Lung (tissue), 12 donors: ENCODE measurements around the gene KRT7. TPM values are rescaled to one million over a fixed set of nuclear protein-coding genes. Genes with fewer than 3 reads are reported as not detected.

Experiments used
- ATAC-seq: fragments of 200-7000 bp; cut with Tn5 transposase; one replicate; pipeline ENCODE4 v1.9.1; 2020; ENCODE audit warnings: moderate number of reproducible peaks; ENCODE audit not compliant: insufficient read depth, low FRiP score
- DNase-seq, 3 donors: peaks; one replicate each; pipeline ENCODE4 v3.0.0-alpha.2; 2013 to 2017
- H3K27ac ChIP-seq, 2 donors: one replicate each; pipeline ENCODE4 v1.5.1; 2013; ENCODE audit warnings: mild to moderate bottlenecking in 2 of 2, moderate library complexity in 2 of 2, control low read depth in 1 of 2, inconsistent platforms in 1 of 2, low read depth in 1 of 2, low read length in 1 of 2
- H3K27me3 ChIP-seq, 3 donors: one replicate each; pipeline ENCODE4 v1.5.1; 2013; ENCODE audit warnings: low read length in 2 of 3; ENCODE audit not compliant: control insufficient read depth in 3 of 3, insufficient read depth in 3 of 3
- H3K36me3 ChIP-seq, 4 donors: one replicate each; pipeline ENCODE4 v1.5.1; 2013; ENCODE audit warnings: low read length in 4 of 4, mild to moderate bottlenecking in 1 of 4, moderate library complexity in 1 of 4; ENCODE audit not compliant: control insufficient read depth in 4 of 4, insufficient read depth in 4 of 4
- H3K4me1 ChIP-seq, 5 donors: one replicate each; pipeline ENCODE4 v1.5.1; 2013; ENCODE audit warnings: low read length in 5 of 5, mild to moderate bottlenecking in 2 of 5, moderate library complexity in 1 of 5; ENCODE audit not compliant: control insufficient read depth in 5 of 5, insufficient read depth in 5 of 5
- H3K4me3 ChIP-seq: one replicate; pipeline ENCODE4 v1.5.1; 2013; ENCODE audit warnings: mild to moderate bottlenecking, control low read depth, moderate library complexity
- H3K9ac ChIP-seq, 2 donors: one replicate each; pipeline ENCODE4 v1.5.1; 2013; ENCODE audit warnings: low read length in 2 of 2, control low read depth in 1 of 2; ENCODE audit not compliant: insufficient read depth in 1 of 2
- H3K9me3 ChIP-seq, 4 donors: one replicate each; pipeline ENCODE4 v1.5.1; 2013; ENCODE audit warnings: low read length in 3 of 4, mild to moderate bottlenecking in 1 of 4, moderate library complexity in 1 of 4; ENCODE audit not compliant: control insufficient read depth in 4 of 4, insufficient read depth in 3 of 4
- CTCF ChIP-seq: IDR thresholded peaks from 2 replicates; pipeline ENCODE4 v1.5.1; 2012; ENCODE audit warnings: mild to moderate bottlenecking; ENCODE audit errors: control extremely low read depth, extremely low read depth
- WGBS, 2 donors: extraction: QIAGEN DNeasy Blood & Tissue Kit; methylation state at CpG; one replicate each; pipeline ENCODE4 v1.1.7; 2013; 5-methylcytosine and 5-hydroxymethylcytosine counted together
- polyA plus RNA-seq, 2 donors: library from polyadenylated mRNA; stranded (reverse); fragments of 200-250 nt; gene quantifications; one replicate each; pipeline ENCODE4 v1.2.1, GENCODE V29; 2013
- total RNA-seq, 2 donors: library from RNA; depleted of rRNA in 1 of 2; stranded (reverse); fragments of >200 nt in 1 of 2; gene quantifications; one replicate each; pipeline ENCODE4 v1.2.1, GENCODE V29; 2014 to 2021
- donor health status: control.
- donor health status: control.
- donor health status: Bipolar disorder and iron deficiency.
- donor health status: healthy.
- donor health status: DM: yes; HTN: yes; CAD: no.

KRT7 gene
- total and polyA plus RNA-seq, 4 donors: 33.6 to 1,415 (median 1,306) TPM

GRCh38 chr12:52207106-52207505 is 25.9 kb upstream of the KRT7 start:
- H3K9ac ChIP-seq: no peak overlapping the region
- ATAC-seq (no peak), DNase-seq (peak in 1 of 3 donors; percentile 7)
- H3K9me3 ChIP-seq: no peaks in the 10 kb centered on the region
- peaks cover 0 to 6% (median 4%) of the 10 kb centered on the region in 5 donors for H3K4me1 ChIP-seq
- WGBS, 2 donors: 89 to 92% methylated on average over 2 of the region's 2 CpGs
- TF ChIP-seq CTCF: no peak
- H3K36me3 ChIP-seq: no peaks in the 10 kb centered on the region
- H3K27me3 ChIP-seq: peaks cover 0 to 10% (median 8%) of the 10 kb centered on the region in 3 donors
- H3K4me3 ChIP-seq: no peak overlapping the region
- H3K27ac ChIP-seq: no peak overlapping the region

- H3K9me3 ChIP-seq: no peaks in the 10 kb centered on the region
- WGBS, 2 donors: 44 to 56% methylated on average over 10 of the region's 10 CpGs
- H3K27me3 ChIP-seq: peaks cover 0 to 10% (median 7%) of the 10 kb centered on the region in 3 donors
- H3K27ac ChIP-seq: peak overlapping the region in 1 of 2 donors; percentile 13
- H3K4me1 ChIP-seq: peaks cover 0 to 4% (median 0%) of the 10 kb centered on the region in 5 donors
- H3K9ac ChIP-seq: no peak overlapping the region
- DNase-seq: peak in 1 of 3 donors; percentile 15
- no peaks in the 10 kb centered on the region for H3K36me3 ChIP-seq
- no peak for TF ChIP-seq CTCF
- no peak overlapping the region for H3K4me3 ChIP-seq
- ATAC-seq: no peak
Measured at GRCh38 chr12:52207895-52208294, 25.1 kb upstream of the KRT7 start.

- TF ChIP-seq CTCF: no peak
- no peak for DNase-seq
- peaks cover 0 to 6% (median 2%) of the 10 kb centered on the region in 5 donors for H3K4me1 ChIP-seq
- 74 to 77% methylated on average over 18 of the region's 18 CpGs for WGBS, 2 donors
- no peak for ATAC-seq
- no peak overlapping the region for H3K9ac ChIP-seq
- no peaks in the 10 kb centered on the region for H3K9me3 ChIP-seq
- H3K36me3 ChIP-seq: no peaks in the 10 kb centered on the region
- no peak overlapping the region for H3K27ac ChIP-seq
- H3K27me3 ChIP-seq: peaks cover 0 to 10% (median 5%) of the 10 kb centered on the region in 3 donors
- H3K4me3 ChIP-seq: no peak overlapping the region
Measured at GRCh38 chr12:52208424-52209165, 24.4 kb upstream of the KRT7 start.
